HG02678 (cell line): ENCODE data around the gene CDC25B.
A peak's percentile ranks its signal among the peaks of the same experiment; 100 is the strongest.

ENCODE experiments used
- ATAC-seq: cut with Tn5 transposase; IDR thresholded peaks from one replicate; pipeline ENCODE4 v1.9.1; 2021; ENCODE audit warnings: mild to moderate bottlenecking, moderate library complexity; ENCODE audit not compliant: unreplicated experiment

The CDC25B gene

DNA sequence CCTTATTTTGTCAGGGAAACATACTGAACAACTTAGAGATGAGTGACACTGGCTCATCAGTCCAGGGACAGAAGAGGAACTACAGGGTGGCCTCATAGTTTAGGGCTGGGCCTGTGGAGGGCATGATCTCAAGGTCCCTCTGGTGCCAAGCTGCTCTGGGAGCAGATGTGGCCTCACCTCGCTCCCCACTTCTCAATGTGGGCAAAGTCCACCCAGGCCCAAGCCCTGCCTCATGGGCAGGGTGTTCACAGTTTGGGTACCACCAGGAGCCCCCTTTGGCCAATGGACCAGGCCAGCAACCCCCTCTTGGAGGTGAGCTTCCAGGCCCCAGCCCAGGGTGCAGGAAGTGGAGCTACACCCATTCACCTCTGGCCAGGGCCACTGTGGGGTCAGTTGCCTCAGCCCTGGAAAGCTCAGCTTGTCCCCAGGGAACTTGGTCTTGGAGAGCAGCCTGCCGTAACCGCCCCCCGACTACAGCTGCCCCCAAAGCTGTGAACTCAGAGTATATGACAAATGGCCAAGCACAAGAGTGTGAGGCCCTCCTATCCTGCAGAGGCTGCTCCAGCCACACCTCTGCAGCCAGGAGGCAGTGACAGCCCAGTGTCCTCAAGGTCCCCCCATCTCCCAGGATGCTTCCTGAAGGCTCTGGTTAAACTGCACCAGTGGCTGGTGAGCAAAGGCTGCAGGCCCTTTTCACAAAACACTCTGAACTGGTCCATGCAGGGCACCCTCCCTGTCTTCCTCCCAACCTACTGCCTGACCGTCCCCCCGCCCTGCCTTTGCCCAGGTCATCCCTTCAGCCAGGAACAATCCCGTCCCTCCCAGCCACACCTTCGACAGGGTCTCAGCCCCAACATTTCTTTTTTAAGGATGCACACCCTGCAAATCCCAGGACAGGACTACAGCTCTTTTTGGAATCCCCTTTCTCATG, 32.2 kb upstream of the CDC25B start:
- no peak for ATAC-seq

DNA sequence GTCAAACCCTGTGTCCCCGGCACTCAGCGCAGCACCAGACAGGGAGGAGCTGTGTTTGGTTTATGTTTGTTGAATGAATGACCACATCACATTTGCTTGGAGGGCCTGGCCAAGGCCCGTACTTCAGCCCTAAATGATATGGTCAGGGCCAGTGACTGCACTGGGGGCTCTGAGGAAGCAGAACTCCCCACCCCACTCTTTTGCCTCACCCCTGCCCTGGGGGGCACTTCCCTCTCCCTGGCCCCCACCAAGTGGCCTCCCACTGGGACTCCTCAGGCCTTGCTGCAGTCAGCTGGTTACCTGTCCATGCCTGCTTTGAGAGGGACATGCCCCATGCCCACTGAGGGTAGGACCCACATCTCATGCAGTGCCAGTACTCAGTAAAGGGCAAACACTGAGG, 31.5 kb upstream of the CDC25B start:
- no peak for ATAC-seq

DNA sequence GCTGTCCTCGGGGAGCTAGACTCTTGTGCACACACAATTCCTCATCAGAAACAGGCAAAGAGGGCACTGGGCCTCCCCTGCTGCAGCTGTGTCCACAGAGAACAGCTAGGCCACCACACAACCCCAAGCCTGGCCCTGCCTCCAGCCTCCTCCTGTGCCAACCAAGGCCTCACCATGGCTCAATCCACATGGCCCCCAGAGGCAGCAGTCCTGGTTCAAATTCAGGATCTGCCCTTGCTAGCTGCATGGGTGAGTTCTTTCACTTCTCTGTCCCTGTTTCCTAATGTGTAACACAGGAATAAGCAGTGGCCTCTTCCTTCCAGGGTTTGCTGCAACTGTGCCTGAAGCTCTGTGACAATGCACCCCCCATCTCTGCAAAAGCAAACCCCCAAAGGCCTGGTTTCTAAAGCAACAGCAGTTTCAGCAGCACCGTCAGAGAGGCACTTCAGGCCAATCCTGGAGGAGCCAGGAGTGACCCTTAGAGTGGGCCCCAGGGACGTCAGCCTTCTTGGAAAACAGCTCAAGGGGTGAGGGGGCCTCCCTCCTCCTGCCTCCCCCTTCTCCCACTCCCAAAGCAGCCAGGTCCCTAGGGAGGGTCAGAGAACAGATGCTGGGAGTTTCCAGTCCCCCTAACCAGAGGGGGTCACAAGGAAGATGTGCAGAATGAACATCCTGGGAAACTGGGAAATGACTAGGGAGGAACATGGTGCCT, 30.8 kb upstream of the CDC25B start:
- no peak for ATAC-seq

DNA sequence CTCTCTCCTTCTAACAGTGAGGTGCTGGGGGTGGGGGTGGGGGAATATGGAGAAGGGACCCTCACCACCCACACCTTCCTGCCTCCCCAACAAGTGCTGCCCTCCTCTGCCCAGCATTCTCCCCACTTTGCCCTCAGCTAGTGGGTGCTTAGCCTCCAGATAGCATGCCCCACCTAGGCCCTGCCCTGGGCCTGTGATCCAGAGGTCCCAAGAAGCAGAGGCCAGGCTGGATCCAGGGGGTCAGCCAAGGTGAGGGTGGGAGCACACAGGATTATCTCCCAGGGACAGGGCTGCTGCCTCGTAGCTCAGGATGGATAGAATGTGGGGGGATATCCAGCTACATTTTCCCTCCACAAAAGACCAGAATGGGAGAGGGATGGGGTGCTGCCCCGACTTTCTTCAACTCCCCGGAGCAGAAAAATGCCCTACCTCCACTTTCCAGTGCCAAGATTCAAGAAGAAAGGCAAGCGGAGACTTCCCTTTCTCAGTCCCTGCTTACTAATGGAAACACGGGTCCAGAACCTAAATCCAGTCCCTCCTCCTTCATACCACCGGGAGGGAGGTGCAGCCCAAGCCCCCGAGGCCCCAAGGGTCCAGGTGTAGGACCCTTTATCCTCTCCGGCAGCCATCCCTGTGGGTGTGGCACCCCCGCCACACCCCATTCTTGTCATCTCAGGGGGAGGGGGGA, 29.5 kb upstream of the CDC25B start:
- ATAC-seq: no peak

DNA sequence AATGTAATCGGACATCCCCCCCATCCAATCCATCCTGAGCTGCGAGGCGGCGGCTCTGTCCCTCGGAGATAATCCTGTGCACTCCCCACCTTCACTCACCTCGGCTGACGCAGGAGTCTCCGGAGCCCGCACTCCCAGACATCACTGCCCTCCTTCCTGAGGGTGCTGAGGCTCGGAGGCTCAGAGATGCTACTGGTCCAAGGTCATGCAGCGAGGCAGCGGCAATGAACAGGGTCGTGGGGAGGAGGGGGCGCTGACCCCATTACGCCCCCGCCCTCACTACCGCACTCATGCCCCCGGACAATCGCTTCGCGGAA, 29.0 kb upstream of the CDC25B start:
- no peak for ATAC-seq

DNA sequence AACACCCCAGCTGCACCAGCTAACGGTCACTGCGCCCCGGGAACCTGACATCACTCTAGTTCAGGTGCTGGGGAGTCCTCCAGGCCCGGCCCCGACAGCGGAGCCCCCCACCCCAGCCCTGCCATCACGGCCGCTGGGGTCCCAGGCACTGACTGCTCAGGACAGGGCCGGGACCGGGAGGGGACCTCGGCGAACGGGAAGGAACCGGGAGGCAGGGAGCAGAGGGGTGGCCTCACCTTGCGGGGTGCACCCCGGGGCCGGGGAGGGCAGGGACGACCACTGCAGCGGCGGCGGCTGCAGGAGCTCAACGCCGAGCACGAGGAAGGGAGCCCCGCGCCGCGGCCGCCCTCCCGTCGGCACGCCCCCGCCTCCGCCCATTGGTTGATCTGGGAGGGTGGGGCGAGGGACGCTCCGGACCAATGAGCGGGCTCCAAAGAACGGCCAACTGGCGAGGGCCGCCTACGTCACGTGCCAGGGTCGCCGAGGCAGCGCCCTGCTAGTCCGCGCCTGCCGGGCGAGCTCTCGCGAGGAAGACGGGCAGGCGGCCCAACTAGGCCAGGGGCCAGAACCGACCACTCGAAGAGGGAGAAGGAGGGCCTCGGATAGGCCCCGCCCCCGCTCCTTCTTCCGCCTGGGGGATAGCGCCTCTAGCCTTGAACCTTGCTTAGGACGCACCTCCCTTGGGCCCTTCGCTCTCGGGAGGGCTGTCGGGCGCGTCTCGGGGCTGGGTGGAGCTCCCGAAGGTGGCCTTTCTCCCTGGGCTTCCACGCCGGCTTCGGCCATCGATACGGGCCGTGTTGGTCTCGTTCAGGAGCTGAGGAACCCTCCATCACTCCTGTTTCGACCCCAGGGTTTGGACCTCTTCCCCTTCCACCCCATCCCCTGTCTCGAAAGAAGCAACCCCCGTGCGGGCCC, 28.4 kb upstream of the CDC25B start, which contains the start of gene ADISSP:
Gene ADISSP, minus strand, starts transcription at position 327 of the 915 bp plus-strand sequence. CDS start 7,653 bp downstream, outside the sequence.
- peak; percentile 96 for ATAC-seq

DNA sequence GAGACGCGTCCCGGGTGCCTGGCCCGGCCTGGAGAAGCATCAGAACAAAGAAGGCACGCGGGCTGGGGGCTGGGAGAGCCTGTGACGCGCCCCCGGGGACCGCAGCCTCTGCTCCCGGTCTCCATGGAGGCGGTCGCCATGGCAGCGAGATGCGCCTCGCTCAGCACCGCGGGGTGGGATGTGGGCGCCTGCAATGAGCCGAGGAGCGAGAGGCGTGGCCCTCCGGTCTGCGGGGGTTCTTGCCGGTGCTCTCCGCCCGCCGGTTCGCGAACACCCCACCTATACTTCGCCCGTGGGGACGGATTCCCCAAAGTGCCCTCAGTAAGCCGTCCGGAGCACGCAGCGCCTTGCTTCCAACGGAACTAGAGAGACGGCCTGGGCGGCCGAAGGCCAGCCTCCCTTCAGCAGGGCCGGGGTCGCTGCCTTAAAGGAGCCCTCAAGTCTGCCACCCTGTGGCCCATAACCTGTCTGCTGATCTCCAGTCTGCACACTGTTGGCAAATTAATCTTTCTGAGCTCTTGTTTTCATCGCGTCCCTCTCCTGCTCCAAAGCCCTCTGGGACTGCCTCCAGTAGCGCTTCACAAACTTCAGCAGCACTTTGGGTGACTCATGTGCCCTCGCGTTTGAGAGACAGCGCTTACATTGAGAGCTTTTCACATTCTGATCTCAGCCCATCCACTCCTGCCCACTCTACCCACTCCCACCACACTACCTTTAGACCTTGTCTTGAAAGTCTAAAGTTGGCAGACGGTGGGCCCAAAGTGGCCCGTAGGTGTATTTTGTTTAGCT, 27.6 kb upstream of the CDC25B start:
- ATAC-seq: peak; percentile 31

DNA sequence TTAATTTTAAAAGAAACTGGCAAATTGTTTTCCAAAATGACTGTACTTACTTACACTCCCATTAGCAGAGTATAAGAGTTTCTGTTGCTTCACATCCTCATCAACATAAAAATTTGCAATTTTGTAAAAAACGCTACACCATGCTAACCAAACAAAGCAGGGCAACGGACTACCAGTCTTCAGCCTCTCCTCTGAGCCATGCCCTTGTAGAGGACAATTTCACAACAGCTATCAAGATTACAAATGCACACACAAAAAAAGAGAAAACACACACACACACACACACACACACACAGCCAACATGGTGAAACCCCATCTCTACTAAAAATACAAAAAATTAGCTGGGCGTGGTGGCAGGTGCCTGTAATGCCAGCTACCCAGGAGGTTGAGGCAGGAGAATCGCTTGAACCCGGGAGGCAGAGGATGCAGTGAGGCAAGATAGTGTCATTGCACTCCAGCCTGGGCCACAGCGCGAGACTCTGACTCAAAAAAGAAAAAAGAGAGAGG, 24.5 kb upstream of the CDC25B start:
- no peak for ATAC-seq

DNA sequence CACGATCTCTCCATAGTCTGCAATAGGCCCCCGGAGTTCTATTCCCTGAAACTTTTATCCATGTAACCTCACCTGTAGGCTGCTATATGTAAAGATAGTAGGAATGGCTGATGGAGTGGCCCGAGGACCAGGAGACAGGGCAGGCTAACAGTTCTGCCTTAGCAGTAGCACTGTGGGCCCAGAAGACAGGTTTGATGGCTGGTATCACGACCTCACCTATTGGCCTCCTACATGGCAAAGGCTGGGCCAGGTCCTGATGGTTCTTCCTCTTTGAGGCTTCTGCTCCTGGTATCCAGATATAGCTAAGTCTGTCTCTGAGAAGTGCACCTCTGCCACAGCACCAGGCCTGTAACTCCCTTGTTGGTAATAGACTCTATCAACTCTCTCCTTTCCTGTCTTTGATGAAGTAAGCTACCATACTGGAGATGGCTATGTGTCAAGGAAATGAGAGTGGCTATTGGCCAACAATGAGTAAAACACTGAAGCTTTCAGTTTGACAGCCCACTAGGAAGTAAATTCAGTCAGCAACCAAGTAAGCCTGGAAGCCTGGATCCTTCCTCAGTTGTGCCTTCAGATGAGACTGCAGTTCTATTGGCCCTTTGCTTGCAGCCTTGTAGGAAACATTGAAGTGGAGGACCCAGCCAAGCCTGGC, 20.5 kb upstream of the CDC25B start:
- ATAC-seq: no peak

DNA sequence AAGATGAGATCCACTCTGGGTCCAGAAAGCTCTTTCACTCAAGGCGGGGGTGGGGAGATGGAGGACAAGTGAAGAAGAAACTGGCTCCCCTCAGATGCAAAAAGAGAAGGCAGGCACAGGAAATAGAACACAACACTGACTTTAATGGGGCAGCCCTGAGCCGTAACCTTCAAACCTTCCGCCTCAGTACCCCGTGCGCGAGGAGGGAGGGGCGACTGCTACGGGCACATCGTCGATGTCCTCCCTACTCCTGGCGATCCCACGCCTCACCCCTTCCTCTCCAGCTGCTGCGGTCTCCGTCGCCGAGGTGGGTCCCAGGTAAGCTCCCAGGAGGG, 18.8 kb upstream of the CDC25B start:
- ATAC-seq: no peak

DNA sequence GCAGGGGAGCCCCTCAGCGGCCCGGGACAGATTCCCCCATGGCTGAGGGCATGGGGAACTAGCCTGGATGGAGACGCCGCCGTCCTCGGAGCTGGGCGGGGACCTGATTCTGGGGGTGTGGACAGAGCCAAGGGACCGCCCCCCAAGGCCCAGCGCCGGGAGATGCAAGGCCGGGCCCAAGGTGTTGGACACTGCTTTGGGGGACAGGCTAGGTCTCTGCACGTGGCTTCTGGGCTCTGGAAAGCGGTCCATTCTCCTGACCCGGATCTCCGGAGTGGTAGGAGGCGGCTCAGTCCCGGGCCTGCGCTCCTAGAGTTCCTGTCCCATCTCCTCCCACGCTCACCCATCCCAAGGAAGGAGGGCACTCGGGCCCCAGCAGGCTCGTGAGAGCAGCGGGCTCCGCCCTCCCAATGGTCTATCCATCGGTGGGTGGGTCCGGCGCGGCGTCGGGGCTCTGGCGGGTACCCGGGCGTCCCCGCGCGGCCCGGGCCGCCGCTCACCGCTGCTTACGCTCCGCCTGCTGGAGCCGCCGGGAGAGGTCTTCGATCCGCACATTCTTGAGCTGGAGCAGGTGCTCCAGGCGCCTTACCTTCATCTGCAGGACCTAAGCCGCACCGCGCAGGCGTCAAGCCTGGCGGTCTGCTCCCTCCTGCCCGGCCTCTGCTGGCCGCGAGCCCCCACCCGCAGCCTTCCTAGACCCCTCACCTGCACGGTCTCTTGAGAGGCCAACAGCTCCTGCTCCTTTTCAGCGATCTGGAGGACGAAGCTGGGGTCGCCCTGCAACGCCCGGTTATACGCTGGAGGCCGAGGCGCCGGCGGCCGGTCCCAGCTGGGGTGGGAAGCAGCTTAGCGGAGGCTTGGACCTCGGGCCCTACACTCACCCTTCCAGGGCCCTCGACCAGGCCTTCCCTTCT, 18.1 kb upstream of the CDC25B start:
- no peak for ATAC-seq

DNA sequence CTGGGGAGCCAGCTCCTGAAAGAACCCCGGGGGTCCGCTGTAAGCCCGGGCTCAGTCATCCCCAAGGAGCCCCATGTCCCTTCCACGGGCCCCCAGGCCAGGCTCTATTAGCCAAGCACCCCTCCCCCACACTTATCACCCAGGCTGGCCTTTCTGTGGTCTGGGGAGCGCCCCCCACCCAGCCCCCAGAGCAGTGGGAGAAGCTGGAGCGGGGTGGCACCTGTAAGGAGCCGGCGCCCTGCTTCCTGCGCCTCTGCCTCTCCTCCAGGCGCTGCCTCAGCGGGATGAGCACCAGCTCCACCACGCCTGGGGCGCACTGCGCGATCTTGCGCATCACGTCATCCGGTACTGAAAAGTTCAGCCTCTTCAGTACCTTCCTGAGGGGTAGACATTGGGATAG, 17.1 kb upstream of the CDC25B start:
- no peak for ATAC-seq

DNA sequence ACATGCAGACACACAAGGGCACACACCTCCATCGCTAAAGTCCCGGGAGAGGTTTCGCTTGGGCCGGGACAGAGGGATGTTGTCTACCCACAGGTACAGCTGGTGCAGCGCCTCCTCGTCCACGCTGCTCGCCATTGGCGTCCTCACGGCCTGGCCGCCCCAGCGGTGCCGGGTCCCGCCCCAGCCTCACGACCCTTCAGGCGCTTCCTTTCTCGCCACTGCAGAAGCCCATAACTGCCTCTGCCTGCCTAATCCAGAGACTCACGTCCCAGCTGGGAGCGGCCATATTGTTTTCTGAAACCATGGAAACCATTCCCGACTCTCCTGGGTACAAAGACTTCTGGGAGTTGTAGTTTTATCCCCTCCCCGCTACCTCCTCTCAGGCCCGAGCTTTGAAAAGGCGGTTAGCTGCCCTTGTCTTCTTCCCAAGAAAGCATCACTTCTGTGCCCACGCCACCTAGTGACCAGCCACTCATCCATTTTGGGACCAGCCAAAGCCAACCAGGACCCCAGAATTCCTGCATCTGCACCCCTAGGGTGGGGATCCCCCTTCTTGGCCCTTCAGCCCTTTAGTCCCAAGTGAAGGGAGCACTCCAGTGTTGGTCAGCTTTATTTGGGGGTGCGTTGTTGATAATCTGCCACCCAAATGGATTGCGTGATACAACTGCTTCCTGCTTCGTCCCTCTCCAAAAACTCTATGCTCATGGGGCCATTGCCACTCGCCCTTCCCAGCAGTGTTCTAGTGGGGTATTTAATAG, 14.8 kb upstream of the CDC25B start, which contains the start of gene SPEF1:
Gene SPEF1, minus strand, starts transcription at position 296 of the 758 bp plus-strand sequence. Its CDS starts 161 bp downstream, at position 135.
- peak; percentile 67 for ATAC-seq

DNA sequence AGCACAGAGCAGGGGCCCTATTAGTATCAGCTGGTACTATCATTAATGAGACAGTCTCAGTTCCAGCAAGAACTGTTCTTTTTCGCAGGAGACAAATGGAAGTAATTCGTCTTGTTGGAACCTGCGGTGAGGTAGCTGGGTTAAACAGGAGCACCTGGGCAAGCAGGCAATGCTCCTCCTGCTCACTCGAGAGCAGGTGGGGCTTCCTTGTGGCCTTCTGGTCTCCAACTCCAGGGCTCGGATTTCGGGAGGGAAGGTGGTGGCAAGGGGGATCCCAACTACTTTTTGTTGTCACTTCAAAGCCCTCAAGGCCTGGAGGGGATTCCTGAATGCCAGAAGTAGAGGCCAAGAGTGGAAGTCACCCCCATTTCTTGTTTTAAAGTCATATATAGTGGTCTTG, 13.5 kb upstream of the CDC25B start:
- no peak for ATAC-seq

DNA sequence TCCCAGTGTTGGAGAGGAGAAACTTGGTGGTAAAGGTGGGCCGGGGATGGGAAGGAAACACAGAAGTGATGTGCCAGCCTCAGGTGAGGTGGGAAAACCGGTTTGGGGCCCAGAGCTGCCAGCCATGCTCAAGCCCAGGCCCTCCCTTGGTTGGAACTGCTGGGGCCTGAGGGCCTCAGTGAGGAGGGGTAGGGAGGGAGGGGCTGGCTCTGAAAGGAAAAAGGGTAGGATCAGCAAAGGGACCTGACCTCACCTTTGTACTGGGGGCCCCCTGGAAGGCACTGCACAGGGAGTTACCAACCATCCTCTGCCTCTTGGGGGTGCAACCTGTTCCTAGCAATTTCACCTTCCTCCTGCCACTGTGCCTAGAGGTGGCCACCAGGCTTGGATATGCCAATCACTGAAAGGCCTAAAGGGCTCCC, 13.0 kb upstream of the CDC25B start:
- ATAC-seq: no peak

DNA sequence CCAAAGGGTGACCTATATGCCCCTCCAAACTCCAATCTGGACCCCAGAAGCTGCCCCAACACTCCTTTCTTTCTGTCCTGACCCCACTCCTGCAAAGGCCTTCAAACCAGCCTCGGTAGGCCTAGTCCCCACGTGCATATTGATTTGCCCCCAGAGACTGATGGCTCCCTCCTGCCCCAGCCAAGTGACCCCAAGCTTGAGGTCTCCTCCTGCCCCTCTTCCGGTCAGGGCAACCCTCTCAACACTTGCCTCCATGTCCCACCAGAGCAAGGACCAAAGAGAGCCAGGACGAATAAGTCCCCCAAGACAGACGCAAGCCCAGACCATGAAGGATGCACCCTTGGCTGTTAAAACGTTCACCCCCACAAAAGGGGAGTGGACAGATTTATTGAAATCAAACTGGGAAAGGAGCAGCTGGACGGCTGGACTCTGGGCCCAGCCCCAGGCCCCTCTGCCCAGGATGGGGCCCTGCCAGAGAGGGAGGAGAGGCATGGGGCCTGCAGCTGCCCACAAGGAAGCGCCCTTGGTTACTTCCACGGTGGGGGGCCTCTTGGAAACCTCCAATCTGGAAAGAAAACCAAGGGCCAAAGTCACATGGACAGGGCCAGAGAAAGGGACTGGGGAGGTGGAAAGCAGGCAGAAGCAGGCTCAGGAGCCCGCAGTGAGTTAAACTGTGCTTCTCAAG, 12.5 kb upstream of the CDC25B start:
- no peak for ATAC-seq
